ENCODE measurements around the gene VPS51.

The VPS51 gene

DNA sequence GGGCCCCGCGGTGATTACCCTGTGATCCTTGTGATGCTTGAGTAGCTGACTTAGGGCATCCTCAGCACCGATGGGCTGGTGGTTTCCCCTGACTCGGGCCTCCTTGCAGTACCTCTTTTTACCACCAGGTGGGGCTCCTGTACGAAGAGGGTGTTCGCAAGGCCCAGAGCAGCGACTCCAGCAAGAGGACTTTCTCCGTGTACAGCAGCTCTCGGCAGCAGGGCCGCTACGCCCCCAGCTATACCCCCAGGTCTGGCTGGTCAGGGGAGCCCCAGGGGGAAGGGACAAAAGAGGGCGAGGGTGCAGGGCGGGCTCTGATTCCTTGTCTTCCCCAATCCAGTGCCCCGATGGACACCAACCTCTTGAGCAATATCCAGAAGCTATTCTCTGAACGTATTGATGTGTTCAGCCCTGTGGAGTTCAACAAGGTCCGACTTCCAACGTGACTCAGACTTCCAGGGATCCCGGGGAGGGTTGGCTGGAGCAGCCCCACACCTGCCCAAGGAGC lies 14.4 kb downstream of the VPS51 start:
- peak; percentile 94 for TF ChIP-seq CTCF (IDR thresholded peaks at IDR 0.05; ENCODE audit: low read length, missing control alignments)
- peak; percentile 84 for DNase-seq (ENCODE audit: low read depth)
- no peak overlapping the region for H3K4me3 ChIP-seq (replicated peaks; ENCODE audit: low read depth, low read length)

- DNase-seq (ENCODE audit: low read depth): no peak
- no peak for TF ChIP-seq CTCF (IDR thresholded peaks at IDR 0.05; ENCODE audit: low read length, missing control alignments)
- H3K4me3 ChIP-seq (replicated peaks; ENCODE audit: low read depth, low read length): no peak overlapping the region
Observed at GRCh38 chr11:65111159-65111743, 15.2 kb downstream of the VPS51 start.

DNA sequence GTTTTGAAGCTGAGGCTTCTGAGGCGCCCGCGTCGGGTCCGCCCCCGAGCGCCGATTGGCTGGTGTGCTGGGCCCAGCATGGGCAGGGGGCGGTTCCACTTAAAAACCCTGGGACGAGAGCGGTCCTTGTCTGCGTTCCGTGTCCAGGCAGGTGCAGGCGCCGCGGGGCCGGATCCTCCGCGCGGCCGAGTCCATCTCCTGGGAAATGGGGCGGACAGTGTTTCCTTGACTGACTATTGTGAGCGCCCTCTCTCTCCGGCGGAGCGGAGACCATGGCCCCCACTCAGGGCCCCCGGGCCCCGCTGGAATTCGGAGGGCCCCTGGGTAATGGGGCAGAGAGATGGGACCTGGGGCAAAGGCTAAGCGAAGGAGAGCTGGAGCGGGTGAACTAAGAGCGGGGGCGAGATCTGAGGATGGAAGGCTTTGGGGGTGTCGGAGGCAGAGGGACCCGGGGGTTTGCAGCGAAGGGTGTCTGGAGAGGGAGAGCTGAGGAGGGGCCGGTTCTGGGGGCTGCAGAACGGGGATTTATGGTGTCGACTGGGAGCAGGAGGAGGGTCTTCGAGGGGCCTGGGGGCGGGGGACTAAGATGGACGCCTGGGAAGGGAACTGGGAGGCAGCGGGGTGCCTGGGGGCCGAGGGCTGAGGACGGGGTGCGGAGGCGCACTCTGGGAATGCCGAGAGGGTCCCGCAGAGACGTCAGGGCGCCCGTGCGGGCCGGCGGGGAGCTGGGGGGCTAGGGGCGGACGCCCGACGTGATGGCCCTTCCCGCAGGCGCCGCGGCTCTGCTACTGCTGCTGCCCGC lies 15.9 kb downstream of the VPS51 start, which contains the start of gene TM7SF2:
Gene TM7SF2 (plus strand): TSS at position 129 of the 802 bp plus-strand sequence. CDS start 144 bp downstream, at position 273.
- DNase-seq (ENCODE audit: low read depth): peak; percentile 89
- H3K4me3 ChIP-seq (replicated peaks; ENCODE audit: low read depth, low read length): peak within 1 kb of the TSS; percentile 55

DNA sequence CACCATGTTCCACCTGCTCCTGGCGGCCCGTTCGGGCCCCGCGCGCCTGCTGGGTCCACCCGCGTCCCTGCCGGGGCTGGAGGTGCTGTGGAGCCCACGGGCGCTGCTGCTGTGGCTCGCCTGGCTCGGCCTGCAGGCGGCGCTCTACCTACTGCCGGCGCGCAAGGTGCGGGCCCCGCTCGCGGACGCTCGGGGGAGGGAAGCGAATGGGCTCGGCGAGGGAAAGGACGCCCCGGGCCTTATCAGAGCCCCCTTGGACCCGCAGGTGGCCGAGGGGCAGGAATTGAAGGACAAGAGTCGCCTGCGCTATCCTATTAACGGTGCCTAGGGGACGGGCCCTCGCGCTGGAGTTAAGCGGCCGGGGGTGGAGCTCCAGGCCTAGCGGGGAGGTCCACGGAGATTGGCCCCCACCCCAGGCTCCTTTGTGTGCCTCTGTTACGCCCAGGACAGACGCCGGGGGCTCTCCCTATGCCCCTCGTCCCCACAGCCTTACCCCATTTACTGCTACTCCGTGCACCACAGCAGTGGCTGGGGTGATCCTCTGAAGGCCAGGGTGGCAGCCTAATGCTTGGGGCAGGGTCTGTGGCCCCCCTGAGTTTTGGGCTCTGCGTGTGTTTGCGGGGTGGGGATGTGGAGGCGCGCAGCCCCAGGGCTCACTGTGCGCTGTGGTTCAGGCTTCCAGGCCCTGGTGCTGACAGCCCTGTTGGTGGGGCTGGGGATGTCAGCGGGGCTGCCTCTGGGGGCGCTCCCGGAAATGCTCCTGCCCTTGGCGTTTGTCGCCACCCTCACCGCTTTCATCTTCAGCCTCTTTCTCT lies 16.7 kb downstream of the VPS51 start:
- TF ChIP-seq CTCF (IDR thresholded peaks at IDR 0.05; ENCODE audit: low read length, missing control alignments): peak; percentile 43
- peak overlapping the region; percentile 55 for H3K4me3 ChIP-seq (replicated peaks; ENCODE audit: low read depth, low read length)
- peak; percentile 42 for DNase-seq (ENCODE audit: low read depth)

More for the DNA sequence above, 15.9 kb downstream of the VPS51 start, which contains the start of gene TM7SF2:
- no peak for TF ChIP-seq CTCF (IDR thresholded peaks at IDR 0.05; ENCODE audit: low read length, missing control alignments)

GRCh38 chr11:65113361-65113756 lies 17.3 kb downstream of the VPS51 start:
- no peak for TF ChIP-seq CTCF (IDR thresholded peaks at IDR 0.05; ENCODE audit: low read length, missing control alignments)

GRCh38 chr11:65113839-65114238 lies 17.8 kb downstream of the VPS51 start:
- H3K4me3 ChIP-seq (replicated peaks; ENCODE audit: low read depth, low read length): no peak overlapping the region
- no peak for DNase-seq (ENCODE audit: low read depth)
- no peak for TF ChIP-seq CTCF (IDR thresholded peaks at IDR 0.05; ENCODE audit: low read length, missing control alignments)

More at GRCh38 chr11:65113361-65113756, 17.3 kb downstream of the VPS51 start:
- H3K4me3 ChIP-seq (replicated peaks; ENCODE audit: low read depth, low read length): peak overlapping the region; percentile 55
- DNase-seq (ENCODE audit: low read depth): no peak

Measured in fibroblast of pulmonary artery (primary cell).